ENCODE results near the gene SNAP91. TPM values are rescaled to one million over a fixed set of nuclear protein-coding genes. Genes with fewer than 3 reads are reported as not detected.

The SNAP91 gene
- total RNA-seq, 8 experiments from 2014 or later, result 0.52 to 52.8 (median 39.3) TPM; not detected in 1

Other genes starting within 250 kb of the SNAP91 start
- gene PRSS35, start 196.6 kb downstream of the SNAP91 start, total RNA-seq, result 10 to 100 TPM in 1 of 8 experiments, 1 to 10 TPM in 4, under 1 TPM in 3; 0.21 to 22.5 (median 1.8) TPM
- gene RIPPLY2, start 144.3 kb upstream of the SNAP91 start, total RNA-seq, result 10 to 100 TPM in 3 of 8 experiments, 1 to 10 TPM in 4, not detected in 1; 1.9 to 21.9 (median 8.1) TPM
- 10 to 100 TPM in 2 of 8 experiments, 1 to 10 TPM in 6; 2.3 to 15.2 (median 6.3) TPM for gene CYB5R4, start 150.6 kb upstream of the SNAP91 start, total RNA-seq

All from motor neuron (in vitro differentiated cells).